Measurements from ENCODE around the gene TEX264.

GRCh38 chr3:51739110-51739509, 68.1 kb downstream of the TEX264 start:
- no peak for TF ChIP-seq ZNF532 (CRISPR knock-in tag; IDR thresholded peaks at IDR 0.05; ENCODE audit: borderline replicate concordance)
- TF ChIP-seq JUN (CRISPR knock-in tag; IDR thresholded peaks at IDR 0.05): no peak
- TF ChIP-seq CTCF (IDR thresholded peaks at IDR 0.05): no peak
- no peak for TF ChIP-seq E2F4 (CRISPR knock-in tag; IDR thresholded peaks at IDR 0.05; ENCODE audit: borderline replicate concordance, low read depth)

Data from WTC11 (cell line).